Endometrial microvascular endothelial cells (primary cell): ENCODE measurements around the gene YPEL3. TPM values are rescaled to one million over a fixed set of nuclear protein-coding genes. Genes with fewer than 3 reads are reported as not detected.
"Not testable (repeated sequence)": the region's sequence is repeated elsewhere in the genome, so short reads cannot be mapped to it uniquely, and the experiment has no call there.

Source experiments
- in situ Hi-C: cut with HindIII; loops from 2 replicates; pipeline ENCODE4 v1.10.0; 2017; ENCODE audit warnings: low sequenced_read_pairs, low pct_unique_long_range_greater_than_20kb; ENCODE audit errors: inconsistent ontology term
- total RNA-seq: library from RNA; depleted of rRNA; stranded (reverse); fragments of >200 nt; gene quantifications from one replicate; pipeline ENCODE4 v1.2.3, GENCODE V29; 2015; ENCODE audit errors: inconsistent ontology term

Gene YPEL3
- total RNA-seq, 1 donor from 2014 or later = 10.9 TPM

DNA sequence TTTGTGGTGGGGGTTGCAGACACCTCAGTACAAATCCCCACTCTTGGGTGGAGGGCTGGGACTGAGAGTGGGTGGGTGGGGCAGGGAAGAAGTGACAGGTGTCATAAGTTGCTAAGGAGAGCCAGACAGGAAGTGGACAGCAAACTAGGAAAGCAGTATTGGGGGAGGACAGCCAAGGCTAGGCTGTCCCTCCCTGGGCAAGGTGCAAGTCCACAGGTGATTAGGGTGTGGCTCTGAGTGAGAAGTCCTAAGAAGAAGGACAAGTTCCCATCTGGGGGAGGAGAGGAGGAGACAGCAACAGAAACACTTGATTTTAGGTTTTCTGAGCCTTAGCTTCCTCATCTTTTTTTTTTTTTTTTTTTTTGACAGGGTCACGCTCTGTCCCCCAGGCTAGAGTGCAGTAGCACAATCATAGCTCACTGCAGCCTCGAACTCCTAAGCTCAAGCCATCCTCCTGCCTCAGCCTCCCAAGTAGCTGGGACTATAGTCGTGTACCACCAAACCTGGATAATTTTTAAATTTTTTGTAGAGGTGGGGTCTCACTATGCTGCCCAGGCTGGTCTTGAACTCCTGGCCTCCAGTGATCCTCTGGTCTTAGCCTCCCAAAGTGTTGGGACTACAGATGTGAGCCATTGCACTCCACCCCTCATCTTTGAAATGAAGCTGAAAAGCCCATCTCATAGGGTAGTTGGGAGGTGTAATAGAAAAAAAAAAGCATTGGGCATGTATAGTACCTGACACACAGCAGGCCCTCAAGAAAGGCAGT lies 24.5 kb upstream of the YPEL3 start:
- in situ Hi-C loops = no loop called here

DNA sequence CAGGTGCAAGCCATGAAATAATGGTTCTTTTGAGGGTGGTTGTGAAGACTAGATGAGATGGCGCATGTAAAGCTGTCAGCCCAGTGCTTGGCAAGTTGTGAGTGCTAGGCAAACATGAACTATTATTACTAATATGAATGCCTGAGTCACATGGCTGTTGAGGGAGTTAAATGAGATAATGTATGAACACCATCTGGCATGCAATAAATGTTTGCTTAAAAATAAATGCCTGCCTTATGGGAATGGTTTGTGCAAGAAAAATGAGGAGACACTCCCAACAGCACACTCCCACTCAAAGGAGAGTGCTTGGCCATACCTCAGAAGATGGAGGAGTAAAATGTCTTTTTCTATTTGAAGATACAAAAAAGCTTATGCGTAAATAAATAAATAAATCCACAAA lies 23.4 kb upstream of the YPEL3 start:
- in situ Hi-C loops = no loop called here

DNA sequence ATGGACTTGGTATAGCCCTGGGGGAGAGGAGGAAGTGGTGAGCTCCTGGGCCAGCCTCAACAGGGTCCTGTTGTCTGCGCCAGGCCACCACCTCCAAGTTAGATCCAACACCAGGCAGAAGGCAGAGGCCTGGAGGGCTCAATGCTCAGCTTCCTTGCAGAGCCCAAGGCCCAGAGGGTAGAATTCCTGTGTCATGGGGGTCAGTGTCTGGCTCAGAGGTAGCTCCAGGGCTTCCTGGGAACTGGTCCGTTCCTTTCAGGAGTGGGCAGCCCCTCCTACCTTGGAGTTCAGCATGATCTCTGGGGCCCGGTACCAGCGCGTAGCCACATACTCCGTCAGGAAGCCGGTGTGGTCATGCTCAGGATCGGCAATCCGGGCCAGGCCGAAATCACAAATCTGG lies 21.8 kb upstream of the YPEL3 start:
- in situ Hi-C loops = no loop called here

DNA sequence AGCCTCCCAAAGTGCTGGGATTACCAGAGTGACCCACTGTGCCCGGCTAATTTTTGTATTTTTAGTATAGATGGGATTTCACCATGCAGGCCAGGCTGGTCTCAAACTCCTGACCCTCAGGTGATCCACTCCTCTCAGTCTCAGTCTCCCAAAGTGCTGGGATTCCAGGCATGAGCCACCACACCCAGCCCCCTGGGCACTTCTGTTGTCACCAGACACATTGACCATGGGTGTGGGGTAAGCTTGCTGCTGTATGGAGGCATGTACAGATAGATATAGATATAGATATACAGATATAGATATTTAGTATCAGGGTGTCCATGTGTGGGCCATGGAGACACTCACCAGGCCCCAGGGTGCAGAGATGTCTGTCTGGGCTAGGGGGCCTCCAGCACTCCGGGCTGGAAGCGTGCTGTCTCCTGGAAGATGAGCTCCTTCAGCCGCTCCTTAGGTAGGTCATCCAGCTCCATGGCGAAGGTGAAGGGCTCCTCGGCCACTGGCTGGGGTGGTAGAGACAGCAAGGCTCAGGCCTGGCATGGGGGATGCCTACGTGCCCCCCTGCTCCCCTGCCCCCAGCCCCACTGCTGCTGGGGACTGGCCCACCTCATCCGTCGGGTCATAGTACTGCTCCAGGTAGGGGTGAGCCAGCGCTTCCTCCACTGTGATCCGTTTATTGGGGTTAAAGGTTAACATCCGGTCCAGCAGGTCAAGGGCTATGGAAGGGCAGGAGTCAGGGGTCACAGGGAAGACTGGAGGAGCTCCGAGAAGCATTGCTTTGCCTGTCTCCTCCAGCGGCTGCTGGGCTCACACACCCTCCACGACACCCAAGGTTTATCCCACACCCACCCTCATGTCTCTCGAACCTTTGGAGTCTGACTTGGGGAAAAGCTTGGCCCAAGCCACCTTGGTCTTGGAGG lies 20.5 kb upstream of the YPEL3 start:
- in situ Hi-C loops = no loop called here

DNA sequence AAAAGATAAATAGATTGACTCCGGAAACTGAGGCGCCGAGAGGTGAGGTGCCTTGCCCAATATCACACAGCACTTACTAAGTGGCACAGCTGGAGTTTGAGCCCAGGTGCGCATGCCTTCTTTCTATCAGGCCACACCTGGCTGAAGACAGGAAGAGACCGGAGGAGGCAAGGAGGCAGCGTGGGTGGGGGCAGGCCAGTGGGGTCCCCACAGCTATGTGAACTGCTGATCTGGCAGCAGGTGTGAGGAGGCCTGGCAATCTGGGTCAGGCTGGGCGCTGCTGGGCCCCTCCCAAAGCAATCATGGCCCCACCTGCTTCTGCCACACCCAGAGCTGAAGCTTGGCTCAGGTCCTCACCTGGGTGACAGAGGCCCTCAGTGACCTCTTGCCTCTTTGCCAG lies 19.2 kb upstream of the YPEL3 start:
- in situ Hi-C loops = no loop called here

DNA sequence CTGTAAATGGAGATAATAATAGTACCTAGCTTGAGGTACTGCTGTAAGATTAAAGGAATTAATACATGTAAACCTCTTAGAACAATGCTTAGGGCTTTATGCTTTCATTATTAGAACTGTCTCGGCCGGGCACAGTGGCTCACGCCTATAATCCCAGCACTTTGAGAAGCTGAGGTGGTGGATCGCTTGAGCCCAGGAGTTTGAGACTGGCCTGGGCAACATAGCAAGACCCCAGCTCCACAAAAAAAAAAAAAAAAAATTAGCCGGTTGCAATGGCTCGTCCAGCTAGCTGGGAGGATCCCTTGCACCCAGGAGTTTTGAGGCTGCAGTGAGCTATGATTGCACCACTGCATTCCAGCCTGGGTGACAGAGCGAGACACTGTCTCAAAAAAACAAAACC lies 18.8 kb upstream of the YPEL3 start:
- in situ Hi-C loops = not testable (repeated sequence)

DNA sequence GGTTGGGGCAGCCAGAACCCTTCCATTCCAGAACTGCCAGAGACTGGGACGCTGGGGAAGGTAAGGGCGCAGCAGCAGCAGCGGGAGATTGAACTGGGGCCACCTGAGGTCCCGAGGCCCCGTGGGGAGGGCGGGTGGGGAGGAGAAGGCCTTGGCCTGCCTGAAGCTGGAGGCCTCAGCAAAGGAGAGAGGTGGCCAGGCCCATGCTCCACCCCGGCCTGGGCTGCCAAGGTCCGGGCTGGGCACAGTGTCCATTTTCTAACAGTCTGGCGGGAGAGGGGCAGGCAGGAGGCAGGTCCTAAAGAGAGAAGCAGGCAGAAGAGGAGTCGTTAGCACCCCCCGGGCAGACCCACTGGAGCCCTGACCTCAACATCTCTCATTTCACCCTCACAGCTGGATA lies 18.4 kb upstream of the YPEL3 start:
- in situ Hi-C loops = no loop called here

DNA sequence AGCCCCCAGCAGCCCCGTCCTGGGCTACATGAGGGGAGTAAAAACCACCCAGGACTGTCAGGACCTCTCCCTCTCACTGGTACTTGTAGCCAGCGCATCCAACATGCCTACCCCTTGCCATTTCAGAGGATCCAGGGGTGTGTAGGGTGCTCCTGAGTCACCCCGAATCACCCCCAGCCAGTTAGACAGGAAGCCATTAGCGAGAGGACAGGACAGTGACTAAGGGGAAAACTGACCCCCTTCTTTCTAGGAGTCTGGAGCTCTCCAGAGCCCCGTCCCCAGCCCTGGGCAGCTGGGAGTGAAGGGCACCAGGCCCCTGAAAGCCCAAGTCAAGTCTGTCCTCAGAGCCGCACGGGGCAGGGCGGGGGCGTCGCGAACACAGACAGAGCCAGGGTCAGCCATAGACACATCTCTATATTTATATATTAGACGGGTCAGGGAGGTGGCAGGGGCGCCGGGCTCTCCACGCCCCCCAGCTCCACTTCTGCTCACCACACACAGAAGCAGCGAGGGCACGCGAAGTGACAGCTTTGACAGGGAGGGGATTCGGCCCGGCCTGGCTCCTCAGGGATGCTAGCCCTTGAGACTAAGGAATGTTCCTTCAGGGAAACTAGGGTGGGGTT lies 17.8 kb upstream of the YPEL3 start:
- in situ Hi-C loops = no loop called here

DNA sequence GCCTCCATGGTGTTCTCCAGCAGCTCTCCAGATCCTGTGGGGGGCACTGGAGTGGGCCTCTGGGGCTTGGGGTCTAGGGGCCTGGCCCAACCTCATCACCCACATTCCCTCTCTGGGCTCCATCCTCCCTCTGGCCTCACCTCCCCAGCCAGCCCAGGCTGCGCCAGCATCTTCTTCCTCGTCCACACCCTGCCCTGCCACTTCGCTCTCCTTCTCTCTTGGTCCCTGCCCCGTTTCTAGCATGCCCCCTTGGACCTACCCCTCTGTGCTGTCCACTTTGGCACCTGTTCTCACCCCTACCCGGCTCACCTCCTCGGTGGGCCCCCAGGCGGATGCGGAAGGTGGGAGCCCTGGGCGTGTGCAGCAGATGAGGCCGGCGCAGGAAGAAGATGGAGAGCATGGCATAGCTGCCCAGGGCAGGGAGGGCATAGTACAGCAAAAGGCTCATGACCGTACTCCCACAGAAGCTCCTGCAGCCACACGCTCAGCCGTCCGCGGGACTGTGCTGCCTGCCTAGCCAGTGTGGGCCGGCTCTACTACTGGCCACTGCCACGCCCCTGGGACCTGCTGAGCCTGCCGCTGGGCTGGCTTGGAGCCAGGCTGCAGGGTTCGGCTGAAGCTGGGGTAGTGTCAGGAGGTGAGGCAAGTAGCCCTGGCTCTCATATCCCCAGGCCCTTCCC lies 17.2 kb upstream of the YPEL3 start, which contains the start of gene GDPD3:
GDPD3 (minus strand) TSS at position 507 of the 680 bp plus-strand sequence; CDS start at position 448, 59 bp downstream.
- in situ Hi-C loops = no loop called here

DNA sequence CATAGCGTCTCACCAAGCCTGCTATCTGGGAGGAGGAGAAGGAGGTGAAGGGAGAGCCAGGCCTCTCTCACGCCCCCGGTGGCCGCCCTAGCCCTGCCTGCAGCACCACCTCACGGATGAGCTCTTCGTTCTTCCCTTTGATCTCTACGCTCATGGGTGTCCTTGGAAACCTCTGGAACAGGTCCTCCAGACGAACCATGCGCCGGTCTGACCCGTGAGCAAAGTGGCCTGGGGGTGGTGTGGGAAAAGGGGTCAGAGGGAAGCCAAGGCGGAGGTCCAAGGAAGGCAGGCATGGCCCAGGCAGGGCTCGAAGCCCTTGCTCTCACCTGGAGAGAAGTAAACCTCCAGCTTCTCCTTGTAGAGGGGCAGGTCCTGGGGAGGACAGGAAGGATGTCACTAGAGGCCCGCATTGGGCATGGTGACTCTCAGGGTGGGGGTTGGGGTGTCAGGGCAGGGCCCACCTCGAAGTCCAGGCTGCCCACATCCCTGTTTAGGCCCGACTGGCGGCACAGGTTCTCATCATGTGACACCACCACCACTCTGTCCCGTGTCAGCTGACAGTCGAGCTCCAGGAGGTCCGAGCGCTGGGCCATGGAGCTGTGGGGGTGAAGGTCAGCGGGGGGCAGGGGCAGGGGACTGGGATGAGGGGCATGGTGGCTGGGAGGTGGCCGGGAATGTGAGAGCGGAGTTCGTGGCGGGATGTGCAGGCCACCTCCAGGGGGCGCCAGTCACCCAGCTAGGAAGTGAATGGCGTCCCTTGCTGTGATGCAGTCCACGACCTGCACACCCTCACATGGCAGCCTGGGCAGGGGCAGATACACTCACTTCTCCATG lies 16.4 kb upstream of the YPEL3 start:
- in situ Hi-C loops = no loop called here

DNA sequence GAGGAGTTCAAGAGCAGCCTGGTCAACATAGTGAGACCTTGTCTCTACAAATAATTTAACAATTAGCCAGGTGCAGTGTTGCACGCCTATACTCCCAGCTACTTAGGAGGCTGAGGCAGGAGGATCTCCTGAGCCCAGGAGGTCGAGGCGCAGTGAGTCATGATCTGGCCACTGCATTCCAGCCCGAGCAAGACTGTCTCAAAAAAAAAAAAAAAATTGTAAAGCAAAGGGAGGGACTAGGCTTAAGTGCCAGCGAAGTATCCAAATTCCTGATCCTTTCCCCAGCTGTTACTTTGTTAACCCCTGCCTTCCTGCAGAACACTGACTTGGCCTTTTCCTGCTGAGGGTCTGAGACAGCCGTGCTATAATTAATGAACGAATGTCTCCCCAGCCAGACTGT lies 14.6 kb upstream of the YPEL3 start:
- in situ Hi-C loops = no loop called here

DNA sequence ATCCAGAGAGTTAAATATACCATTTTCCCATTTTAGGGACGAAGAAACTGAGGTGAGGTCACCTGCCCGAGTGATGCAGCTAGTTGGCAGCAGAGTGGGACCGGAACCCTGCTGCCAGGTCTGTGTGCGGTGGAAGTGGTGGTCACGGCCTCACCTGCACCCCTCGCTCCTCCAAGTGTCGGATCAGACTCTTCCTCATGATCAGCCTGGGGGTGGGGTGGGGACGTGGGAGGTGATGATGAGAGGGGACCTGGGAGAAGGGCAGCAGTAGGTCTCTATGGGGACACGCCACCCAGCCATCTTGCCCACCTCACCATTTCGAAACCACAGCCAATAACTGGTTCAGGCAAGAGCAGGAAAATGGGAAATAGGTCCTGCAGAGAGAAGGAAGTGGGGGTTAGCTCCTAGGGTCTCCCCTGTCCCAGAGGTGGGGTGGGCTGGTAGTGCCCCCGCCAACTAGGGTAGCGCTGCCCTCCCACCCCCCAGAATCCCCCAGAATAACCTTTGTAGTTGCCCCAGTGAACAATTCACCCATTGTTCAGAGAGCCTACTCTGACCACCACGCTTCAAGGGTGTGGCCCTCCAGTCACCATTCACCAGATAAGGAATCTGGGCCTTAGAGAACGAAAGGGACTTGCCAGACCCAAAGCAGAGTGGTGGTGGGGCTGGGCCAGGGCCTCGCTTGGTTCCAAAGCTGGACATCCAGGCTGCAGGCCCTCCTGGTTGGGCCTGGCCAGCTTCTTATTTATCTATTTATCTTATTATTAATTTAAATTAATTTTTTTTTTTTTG lies 12.2 kb upstream of the YPEL3 start:
- in situ Hi-C loops = no loop called here

DNA sequence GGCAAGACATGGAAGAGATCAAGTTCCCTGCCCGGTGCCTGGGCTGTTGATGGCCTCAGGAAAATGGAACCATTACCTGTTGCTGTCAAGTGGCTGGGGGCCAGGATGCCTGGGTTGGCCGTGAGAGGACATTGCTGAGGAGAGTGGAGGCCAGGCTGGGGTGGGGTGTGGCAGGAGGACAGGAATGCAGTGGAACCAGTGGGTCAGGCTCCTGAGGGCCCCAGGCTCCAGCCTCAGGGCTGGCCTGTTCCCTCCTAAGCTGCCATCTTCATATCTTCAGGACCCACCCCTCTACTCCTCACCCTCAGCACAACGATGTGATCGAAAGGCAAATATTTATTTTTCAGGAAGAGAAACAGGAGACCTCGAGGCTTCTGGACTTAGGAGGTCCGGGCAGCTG lies 8.5 kb upstream of the YPEL3 start:
- in situ Hi-C loops = no loop called here

DNA sequence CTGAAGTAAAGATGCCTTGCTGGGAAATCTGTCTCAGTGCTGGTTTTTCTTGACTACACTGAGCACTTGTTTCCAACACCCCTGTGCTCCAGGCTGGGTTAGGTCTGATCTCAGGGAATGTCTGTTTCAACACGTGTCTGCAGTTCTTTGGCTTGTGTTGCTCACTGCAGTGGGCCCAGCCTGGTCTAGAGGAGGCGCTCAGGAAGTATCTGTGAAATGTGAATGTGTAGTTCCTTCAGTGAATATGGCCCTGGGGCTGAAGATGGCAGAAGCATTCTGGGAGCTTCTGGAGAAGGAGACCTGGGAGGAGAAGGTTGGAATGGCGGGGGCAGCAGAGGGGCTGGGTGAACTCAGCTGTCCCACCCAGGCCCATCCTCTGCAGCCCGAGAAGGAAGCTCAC lies 8.1 kb upstream of the YPEL3 start:
- in situ Hi-C loops = no loop called here

DNA sequence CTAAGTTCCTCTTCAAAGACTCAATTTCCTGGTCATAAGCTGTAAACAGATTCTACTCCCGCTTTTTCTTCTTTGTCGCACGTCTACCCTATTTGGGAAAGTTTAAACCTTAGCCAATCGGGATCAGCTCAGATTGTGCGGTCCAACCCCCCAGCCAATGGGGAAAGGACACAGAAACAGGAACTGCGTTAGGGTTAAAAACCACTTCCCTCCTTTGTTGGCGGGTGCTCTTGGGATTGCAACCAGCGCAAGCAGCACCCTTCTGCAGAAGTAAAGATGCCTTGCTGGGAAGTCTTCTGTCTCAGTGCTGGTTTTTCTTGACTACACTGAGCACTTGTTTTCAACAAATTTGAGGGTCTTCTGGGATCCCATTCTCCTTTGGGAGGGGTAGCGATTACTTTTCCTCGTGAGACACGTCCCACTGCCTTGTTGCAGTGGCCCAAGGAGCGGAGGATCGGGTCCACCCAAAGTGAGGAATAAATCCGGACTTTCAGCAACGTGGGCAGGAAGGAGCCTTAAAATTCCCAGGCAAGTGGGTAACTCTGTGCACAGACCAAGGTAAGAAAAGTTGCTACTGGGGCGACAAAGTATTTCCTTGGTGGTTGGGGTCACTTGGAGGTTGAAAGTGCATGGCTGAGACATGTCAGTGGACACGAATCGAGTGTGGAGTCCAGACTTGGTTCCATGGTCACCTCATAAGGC lies 1.0 kb upstream of the YPEL3 start:
- in situ Hi-C loops = no loop called here

DNA sequence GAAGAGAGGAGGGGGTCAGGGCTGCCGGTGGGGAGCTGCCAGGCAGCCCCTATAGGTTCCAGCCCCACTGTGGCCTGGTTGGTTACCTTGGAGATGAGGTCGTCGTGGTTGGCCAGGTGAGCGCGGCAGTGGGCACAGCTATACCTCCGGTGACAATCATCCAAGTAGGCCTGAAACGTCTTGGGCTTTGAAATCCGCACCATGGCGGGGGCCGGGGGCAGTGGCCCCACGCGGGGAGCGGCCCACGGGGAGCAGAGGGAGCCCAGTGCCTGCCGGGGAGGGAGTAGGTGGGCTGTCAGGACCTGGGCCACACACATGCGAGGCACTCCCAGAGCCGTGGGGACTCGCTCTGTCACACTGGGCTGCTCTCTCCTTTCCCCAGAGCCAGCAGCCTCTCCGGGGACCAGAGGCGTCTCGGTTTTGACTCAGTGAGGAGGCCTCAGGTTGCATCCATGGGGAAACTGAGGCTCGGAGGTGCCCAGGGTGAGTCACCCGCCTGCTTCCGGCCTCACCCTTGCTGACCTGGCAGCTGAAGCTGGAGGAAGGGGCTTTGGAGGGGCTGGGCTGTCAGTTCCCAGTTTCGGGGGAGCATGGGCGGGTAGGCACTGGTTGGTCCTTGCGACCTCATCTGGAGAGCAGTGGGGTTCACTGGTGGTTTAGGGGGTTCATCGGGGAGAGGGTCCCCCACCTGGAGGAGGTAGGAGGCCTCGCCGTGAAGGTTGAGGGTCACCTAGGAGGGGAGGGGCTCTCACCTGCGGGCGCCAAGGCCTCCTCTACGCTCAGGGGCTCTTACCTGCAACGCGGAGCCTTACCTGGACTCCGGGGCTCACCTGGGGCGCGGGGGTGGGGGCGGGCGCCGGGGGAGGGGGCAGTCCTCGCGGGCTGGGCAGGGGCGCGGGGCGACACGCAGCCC lies 591 bp downstream of the YPEL3 start:
- in situ Hi-C loops = no loop called here
